ENCODE results near the gene TP63.

TP63 gene

GRCh38 chr3:189809583-189809982 is 178.4 kb downstream of the TP63 start:
- no peak for DNase-seq

GRCh38 chr3:189812806-189813465 is 181.7 kb downstream of the TP63 start:
- DNase-seq, result no peak

- no peak for DNase-seq
These were observed 182.6 kb downstream of the TP63 start for GRCh38 chr3:189813647-189814240.

GRCh38 chr3:189820365-189820720 is 189.2 kb downstream of the TP63 start:
- DNase-seq, result no peak

- no peak for DNase-seq
These were observed 190.1 kb downstream of the TP63 start for GRCh38 chr3:189821262-189821661.

GRCh38 chr3:189822726-189823125 is 191.5 kb downstream of the TP63 start:
- no peak for DNase-seq

- no peak for DNase-seq
These were observed 193.6 kb downstream of the TP63 start for GRCh38 chr3:189824629-189825312.

GRCh38 chr3:189826566-189826965 is 195.4 kb downstream of the TP63 start:
- no peak for DNase-seq

- DNase-seq, result no peak
These were observed 195.9 kb downstream of the TP63 start for GRCh38 chr3:189827108-189827507.

GRCh38 chr3:189830401-189830800 is 199.2 kb downstream of the TP63 start:
- no peak for DNase-seq

GRCh38 chr3:189833266-189833665 is 202.1 kb downstream of the TP63 start:
- no peak for DNase-seq

GRCh38 chr3:189833996-189834395 is 202.8 kb downstream of the TP63 start:
- no peak for DNase-seq

- no peak for DNase-seq
These were observed 203.3 kb downstream of the TP63 start for GRCh38 chr3:189834462-189834861.

GRCh38 chr3:189836795-189837194 is 205.6 kb downstream of the TP63 start:
- no peak for DNase-seq

- DNase-seq, result no peak
These were observed 207.1 kb downstream of the TP63 start for GRCh38 chr3:189838291-189838690.

GRCh38 chr3:189839576-189839975 is 208.4 kb downstream of the TP63 start:
- DNase-seq, result no peak

- no peak for DNase-seq
These were observed 210.4 kb downstream of the TP63 start for GRCh38 chr3:189841473-189842205.

- no peak for DNase-seq
These were observed 211.8 kb downstream of the TP63 start for GRCh38 chr3:189842681-189843602.

- DNase-seq, result no peak
These were observed 213.9 kb downstream of the TP63 start for GRCh38 chr3:189845069-189845468.

- no peak for DNase-seq
These were observed 217.3 kb downstream of the TP63 start for GRCh38 chr3:189848395-189849040.

- DNase-seq, result no peak
These were observed 218.1 kb downstream of the TP63 start for GRCh38 chr3:189849262-189849661.

Measured in hypothalamus (tissue), 51 donors.